NCI-H1105 (cell line): ENCODE measurements around the gene FAT3.

Experiments
- DNase-seq: peaks from one replicate; lab custom pipeline; 2025; lab: John Stamatoyannopoulos, UW

The FAT3 gene

DNA sequence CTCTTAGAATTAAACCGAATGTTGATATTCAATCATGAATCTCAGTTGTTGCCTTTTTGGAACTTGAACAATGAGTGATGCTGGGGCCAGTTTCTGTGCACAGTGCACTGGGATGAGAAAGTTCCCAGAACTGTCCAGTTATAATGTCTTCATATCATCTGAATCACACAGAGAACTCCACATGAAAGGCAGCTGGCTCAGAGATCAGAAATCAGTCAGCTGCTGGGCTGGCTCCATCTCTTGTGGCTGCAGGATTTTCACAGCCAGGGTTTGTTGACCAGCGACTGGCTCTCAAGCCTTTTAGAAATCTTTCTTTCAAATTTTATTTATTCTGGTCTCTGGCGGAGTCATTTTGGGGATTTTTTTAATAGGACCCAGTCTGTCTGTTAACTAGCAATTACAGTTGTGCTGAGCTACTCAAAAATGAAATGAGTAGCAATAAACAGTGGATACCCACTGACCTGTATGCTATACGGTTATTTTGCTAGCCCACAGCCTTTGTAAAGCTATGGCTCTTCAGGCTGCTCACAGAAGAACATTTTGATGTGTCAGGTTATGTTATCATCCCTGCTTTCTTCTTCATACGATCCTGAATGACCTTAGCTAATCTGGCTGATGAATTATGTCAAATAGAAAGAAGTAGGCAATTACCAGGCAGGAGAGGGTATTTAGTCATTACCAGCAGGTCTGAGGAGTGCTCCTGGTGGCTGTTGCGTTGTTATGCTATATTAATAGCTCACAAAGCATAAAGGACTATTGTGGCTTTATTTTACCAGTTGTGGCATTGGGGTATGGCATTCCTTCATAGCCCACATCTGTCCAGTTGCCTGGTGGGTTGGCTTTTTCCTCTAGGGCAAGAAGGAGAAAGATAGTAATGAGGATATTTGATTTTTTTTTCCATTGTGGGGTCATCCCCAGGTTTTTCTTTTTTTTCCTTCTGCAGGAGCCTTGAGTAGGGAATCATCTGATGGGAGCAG, 3.6 kb downstream of the FAT3 start:
- peak; percentile 38 for DNase-seq

DNA sequence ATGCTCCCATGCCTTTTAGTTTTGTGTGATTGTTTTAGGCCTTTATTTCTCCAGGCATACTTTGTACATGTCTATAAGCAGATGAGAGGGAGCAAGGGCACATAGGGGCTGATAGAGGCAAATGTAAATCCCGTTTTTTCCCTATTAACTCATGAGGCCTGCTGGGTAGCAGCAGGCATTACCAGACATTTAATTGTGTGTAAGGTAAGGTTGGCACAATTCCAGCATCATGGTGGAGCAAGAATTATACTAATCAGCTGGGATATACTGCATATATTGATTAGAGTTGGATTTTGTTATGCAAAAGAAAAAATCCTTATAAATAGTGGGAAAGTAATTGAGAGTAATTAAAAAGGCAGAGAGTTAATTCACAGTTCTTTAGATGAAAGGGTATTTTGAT, 12.2 kb downstream of the FAT3 start:
- no peak for DNase-seq

DNA sequence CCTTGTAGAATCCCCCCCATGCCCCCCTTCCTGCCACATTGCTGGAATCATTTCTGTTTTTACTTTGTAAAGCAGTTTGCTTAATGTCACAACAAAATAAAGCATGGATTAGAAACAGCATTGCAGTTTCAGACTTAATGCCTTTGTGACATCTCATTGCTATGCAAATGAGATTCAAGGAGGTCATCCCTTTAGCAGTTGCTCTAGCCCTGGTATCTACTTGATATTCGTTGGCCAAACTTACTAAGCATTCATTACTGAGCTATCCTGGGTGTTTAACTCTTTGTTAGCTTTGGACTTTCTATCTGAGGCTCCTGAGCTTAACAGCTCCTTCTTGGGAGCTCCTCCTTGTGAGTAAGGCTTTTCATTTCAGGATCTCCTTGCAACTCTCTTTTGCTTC, 16.3 kb downstream of the FAT3 start:
- no peak for DNase-seq

DNA sequence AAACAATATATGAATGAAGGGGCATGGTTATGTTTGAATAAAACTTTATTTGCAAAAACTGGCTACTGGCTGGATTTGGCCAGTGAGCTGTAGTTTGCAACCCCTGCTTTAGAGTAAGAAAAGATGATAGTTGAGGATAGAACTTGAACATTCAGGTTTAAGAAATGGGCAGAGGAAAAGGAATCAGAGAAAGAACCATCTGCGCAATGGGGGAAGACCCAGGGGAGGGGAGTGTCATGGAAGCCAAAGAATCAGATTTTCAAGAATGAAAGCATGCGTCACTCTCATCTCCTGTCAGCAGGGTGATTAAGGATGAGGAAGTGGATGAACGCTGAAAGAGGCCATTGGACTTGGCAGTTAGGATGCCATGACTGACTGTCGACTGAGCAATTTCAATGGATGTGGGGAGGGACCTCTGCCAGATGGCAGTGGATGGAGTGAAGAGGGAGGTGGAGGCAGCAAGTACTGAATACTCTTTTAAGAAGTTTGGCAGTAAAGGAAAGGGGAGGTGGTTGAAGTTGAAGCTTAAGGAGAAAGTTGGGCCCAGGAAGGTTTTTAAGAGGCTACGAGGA, 21.2 kb downstream of the FAT3 start:
- DNase-seq = no peak

DNA sequence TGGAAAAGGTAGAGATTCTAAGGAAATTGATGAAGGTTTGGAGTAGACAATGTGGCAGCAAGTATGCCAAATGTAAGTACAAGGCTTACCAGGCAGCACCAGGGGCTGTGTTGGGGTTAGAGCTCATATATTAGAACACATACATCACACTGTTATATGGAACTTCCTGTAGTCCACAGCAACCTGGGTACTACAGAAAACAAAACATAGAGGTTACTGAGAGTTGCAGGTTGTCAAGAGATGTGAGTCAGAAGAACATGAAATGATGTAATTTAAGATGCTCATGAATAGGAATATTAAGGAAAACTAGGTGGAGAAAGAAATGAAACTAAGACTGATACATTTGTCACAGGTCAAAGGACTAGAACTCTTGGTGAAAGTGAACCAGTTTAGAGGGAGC, 22.0 kb downstream of the FAT3 start:
- no peak for DNase-seq

DNA sequence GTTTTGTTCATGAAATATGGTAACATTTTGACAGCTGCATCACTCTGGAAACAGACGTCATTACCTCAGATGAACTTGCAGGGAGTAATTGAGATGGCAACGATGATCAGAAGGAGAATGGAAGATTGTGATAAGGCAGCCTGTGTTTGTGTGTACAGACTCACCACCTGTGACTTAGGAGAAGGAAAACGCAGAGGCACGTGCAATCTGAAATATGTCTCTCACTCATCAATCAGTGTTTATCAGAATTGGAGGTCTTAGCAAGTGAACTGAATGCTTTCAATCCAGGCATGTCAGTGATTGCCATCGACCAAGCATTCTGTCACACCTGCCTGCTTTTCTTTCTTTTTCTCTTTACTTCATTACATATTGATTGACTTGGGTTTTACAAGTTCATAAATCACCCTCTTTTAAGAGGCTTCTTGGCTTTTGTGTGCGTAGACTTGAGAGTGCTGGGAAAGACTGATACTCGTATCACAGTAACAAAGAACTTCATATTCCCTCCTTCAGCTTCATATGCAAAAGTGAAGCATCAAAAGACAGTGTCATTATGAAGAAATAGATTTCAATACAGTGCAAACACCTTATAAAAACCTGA, 24.6 kb downstream of the FAT3 start:
- no peak for DNase-seq

DNA sequence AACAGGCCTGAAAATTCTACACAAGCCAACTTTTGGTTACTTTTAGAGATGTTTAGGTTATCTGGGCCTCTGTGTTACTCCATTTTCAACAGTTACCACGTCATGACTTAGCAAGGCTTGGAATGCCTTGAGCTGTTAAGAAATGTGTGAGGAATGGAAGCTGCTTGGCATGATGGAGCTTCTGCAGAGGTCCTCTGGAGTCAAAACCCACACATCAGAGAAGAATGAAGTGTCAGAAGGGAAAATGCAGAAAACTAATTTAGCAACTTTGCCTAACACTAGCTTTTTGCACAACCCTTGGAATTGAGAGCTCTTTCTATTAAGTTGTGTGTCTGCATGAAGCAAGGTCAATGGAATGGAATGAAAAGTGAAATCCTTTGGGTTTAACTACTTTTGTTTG, 27.4 kb downstream of the FAT3 start:
- no peak for DNase-seq

DNA sequence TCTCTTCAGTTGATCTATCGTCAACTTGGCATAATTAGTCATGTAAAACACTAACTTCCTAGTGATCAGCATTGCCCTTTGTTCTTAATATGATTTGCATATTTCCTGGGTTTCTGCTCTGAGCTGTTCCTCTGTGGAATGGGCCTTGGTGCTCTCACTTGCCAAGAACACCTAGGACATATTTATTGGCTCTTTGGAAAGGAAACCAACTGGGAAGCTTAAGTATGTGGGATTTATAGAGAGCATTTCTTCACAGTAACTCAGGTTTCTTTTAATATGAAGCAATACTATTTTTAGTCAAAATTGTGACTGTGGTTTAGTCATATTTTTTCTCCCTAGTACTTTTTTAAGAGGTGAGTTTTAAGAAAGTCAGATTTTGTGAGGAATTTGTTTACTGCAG, 28.8 kb downstream of the FAT3 start:
- DNase-seq = no peak

DNA sequence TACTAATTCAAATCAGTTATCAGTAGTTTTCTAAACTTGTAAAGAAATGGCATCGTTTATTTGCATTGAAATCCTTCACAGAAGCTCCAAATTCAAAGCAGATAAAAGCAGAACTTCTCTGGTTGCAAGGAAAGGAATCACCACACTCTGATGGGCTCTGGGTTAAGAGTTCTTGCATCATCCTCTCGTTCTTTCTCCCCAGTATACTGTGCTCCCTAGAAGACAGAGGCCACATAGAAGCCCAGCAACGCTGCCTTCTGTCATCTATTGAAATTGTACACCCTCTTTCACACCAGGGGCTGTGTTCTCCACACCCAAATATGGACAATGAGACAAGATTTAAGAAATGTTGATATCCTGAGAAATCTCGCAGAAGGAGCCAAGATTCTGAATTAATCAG, 29.3 kb downstream of the FAT3 start:
- no peak for DNase-seq

DNA sequence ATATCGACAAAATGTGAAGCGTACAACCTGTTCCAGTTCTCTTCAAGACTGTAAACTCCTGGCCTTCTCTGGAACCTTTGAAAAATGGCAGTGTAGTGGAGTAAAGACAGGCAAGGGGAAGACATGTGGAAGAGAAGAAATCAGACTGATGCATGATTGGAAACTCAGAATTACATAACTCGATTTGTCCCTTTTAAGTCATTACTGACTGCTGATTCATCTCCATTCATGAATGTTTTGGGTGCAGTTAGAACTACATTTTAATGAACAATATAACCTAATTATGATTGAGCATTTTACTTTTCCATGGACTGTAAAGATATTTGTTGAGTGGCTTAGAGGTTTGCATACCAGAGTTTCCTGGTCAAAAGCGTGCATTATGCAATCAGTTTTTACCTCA, 32.9 kb downstream of the FAT3 start:
- no peak for DNase-seq

DNA sequence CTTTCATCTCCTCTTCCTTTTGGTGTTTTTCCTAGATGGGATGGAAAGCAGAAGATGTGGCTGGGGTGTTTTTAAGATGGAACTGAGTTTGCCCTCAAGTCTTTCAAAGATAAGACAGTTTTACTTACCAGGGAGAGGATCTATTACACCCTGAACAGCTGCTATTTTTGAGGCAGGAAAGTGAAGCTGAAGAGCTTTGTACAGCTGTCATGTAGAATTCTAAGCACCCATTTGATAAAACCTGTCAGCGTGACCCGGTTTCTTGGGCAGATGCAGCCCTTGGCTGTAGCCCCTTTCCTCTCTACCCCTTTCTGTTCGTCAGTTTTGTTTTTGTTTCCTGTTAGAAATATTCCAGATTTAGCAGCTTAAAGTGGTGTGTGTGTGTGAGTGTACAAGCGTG, 35.2 kb downstream of the FAT3 start:
- DNase-seq = no peak

DNA sequence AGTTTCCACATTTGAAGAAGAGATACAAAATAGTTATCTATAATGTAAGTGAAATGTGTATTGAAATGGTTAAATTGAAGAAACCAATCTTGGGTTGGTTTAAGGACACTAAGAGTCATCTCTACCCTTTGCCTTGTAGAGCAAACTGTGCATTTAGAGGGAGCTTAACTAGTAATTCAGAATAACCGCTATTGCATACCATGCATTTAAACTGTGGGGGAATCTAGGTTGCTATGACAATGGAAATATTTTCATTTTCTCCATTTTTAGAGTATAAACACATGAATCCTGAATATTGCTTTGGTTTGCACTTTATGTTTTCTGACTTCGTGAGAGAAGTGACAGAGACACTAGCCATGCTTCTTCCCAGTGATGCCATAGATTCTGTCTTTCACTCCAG, 39.7 kb downstream of the FAT3 start:
- DNase-seq = no peak

DNA sequence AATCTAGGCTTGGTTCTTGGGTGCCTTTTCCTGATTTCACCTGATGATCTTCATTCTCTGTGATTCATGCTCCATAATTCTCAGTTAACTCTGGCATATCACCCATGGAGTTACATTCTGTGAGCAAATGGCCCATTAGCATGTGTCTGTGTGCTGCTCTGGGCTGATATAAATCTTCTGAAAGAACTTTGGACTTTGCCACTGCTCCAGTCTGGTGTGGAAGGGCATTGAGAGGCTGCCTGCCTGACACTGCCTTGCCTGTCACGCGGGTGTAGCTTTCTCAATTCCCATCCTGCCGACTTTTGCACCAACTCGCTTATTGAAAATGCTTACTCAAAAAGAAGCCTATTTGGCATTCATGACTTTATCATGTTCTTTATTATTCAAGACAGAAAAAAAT, 42.2 kb downstream of the FAT3 start:
- no peak for DNase-seq

DNA sequence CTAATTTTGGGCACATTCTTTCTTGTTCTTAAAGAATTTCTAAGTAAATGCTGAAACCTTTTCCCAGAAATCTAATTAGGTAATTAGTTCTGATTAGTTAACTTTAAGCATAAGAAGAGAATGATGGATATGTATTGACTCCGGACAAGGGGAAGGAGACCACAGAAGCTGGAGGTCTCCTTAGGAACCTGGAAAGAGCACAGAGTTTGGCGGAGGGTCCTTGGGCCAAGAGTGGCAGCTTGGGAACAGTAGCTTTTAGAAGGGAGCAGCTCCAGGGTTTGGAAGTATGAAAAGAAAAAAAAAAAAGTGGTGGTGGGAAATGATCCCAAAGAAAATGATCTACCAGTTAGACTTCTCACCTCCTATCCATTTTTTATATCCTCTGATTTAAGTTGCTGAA, 42.7 kb downstream of the FAT3 start:
- no peak for DNase-seq

DNA sequence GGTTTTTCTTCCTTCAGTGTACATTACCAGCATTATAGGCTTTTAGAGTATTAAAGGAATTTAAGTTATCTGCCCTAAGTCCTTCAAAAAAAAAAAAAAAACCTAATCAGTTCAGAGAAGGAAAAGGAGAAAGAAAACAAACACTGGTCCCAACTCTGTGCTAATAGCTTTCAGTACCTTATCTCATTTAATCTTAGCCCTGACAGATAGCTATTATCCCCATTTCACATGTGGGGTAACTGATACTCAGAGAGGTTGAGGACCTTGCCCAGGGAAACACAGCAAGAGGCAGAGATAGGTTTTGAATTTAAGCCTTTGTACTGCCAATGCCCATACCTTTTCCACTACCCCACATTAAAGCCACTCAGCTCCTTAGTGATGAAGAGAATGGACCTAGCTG, 43.4 kb downstream of the FAT3 start:
- no peak for DNase-seq

DNA sequence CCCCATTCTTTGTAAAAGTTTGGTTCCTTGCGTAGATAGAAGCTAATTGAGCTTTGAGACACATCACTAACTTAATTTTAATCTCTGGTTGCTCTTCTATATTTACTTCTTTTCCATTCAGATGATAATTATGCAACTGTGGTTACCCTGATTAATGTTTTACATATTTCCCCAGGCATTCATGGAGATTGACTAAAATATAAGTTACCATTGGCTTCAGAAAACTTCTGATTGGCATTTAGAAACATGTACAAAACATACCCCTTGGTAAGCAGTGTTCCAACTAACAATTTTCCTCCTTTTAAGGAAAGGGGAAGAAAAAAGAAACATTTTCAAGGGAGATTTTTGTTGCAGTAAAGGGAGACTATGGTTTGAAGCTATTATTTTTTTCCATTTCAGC, 43.9 kb downstream of the FAT3 start:
- no peak for DNase-seq

DNA sequence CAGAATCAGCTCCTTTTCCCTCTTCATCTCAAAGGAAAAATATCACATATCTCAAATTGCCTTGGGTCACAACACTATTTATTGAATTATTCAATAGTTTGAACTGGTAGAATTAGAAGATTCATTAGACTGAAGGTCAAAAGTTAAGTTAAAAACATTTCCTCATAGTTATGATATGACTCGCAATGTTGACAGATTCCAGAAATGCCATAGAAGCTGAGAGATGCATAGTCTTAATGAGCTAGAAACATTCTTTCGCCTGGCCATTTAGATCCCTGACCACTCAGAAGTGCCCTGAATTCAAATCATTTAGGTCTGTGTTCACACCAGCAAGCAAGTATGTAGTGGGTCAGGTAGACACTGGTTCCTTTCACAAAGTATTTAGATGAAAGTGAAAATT, 44.4 kb downstream of the FAT3 start:
- no peak for DNase-seq

DNA sequence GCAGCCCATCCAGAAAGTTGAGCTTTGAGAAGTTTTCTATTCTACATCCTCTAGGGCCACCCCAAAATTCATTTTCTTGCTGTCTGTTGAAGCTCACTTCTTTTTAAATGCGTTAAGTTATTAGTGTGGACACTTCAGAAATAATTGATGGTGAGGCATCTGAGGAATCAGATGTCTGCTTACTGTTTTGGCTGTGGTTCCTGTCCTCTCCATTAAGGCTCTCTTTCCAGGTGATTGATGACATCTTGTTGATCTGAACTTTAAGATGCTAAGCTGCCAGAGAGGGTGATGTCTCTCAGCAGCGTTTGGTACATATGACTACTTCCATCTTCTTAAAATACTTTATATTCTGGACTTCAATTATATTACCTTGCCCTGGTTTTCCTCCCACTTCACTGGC, 45.2 kb downstream of the FAT3 start:
- no peak for DNase-seq

DNA sequence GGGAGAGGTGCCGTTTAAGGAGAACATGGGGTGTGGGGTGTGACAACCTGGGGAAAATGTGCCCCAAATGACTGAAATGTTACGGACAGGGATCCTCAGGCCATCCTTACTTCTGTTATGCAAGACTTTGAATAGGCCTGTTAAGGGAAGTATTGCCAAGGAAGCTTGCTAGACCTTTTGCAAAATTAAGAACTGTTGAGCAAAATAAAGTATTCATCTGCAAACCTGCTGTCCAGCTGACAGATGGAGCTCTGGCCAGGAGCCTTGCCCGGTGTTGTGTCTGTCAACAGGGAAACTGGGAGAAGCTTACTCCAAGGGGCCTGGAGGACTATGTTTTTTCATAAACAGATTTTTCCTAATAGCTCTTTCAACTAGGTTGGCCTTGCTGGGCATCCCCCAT, 48.0 kb downstream of the FAT3 start:
- DNase-seq = no peak
